Activated naive CD8-positive, alpha-beta T cell treated with anti-CD3 and anti-CD28 coated beads, Interleukin-2, amount 50 U/mL, for 24 hours (primary cell): ENCODE measurements around the gene BDH2.
A peak's percentile ranks its signal among the peaks of the same experiment; 100 is the strongest.

ENCODE experiments used
- ATAC-seq: fragments of 150-1000 bp; cut with Tn5 transposase; one replicate; pipeline ENCODE4 v1.10.0; 2021
- DNase-seq: peaks from one replicate; pipeline ENCODE4 v3.0.0; 2021
- H3K27ac Mint-ChIP-seq: one replicate; pipeline ENCODE4 v1.8.0; 2021; ENCODE audit warnings: mild to moderate bottlenecking, mixed read lengths
- H3K27me3 Mint-ChIP-seq: one replicate; pipeline ENCODE4 v1.8.0; 2021; ENCODE audit warnings: mixed read lengths
- H3K36me3 Mint-ChIP-seq: one replicate; pipeline ENCODE4 v1.8.0; 2021; ENCODE audit warnings: low read depth, mixed read lengths
- H3K4me1 Mint-ChIP-seq: one replicate; pipeline ENCODE4 v1.8.0; 2021; ENCODE audit warnings: mixed read lengths
- H3K4me3 Mint-ChIP-seq: one replicate; pipeline ENCODE4 v1.8.0; 2021; ENCODE audit warnings: mild to moderate bottlenecking, moderate library complexity, mixed read lengths
- H3K9me3 Mint-ChIP-seq: one replicate; pipeline ENCODE4 v1.8.0; 2021; ENCODE audit warnings: mixed read lengths

BDH2 gene

GRCh38 chr4:103099691-103100392, at the start of gene BDH2:
BDH2 (minus strand) TSS chr4:103099834; CDS start chr4:103096254, 3,580 bp downstream.
- DNase-seq (peak; percentile 18), ATAC-seq (peak; percentile 94)
- peak within 1 kb of the TSS; percentile 76 for H3K27ac Mint-ChIP-seq
- no peaks in the 10 kb centered on the region for H3K27me3 Mint-ChIP-seq
- peaks cover 27% of the 10 kb centered on the region for H3K4me1 Mint-ChIP-seq
- peaks cover 2% of the 10 kb centered on the region for H3K36me3 Mint-ChIP-seq
- peak within 1 kb of the TSS; percentile 87 for H3K4me3 Mint-ChIP-seq
- no peaks in the 10 kb centered on the region for H3K9me3 Mint-ChIP-seq

- Mint-ChIP-seq H3K27ac (no peak overlapping the region), H3K36me3 (peaks cover 57% of the 10 kb centered on the region), H3K9me3 (peaks cover 4% of the 10 kb centered on the region), H3K27me3 (no peaks in the 10 kb centered on the region), H3K4me1 (peaks cover under 1% of the 10 kb centered on the region), H3K4me3 (no peak overlapping the region)
- DNase-seq (no peak), ATAC-seq (no peak)
Measured at GRCh38 chr4:103144926-103145325, 45.3 kb upstream of the BDH2 start.

DNA sequence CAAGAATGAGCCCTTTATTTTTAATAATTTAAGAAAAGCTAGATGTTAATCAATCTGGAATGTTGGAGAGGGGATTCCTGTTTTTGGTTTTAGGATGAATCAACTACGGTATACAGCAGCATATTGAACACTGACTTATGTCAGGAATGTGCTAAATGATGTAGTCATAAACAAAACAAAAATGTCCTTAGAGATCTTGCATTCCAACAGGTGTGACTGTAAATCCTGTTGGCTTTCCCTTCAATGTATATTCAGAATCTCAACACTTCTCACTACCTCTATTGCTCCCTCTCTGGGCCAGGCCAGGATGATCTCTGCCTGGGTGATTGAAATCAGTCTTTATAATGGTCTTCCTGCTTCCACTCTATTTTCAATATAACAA, 37.8 kb upstream of the BDH2 start:
- H3K27me3 Mint-ChIP-seq, result no peaks in the 10 kb centered on the region
- H3K9me3 Mint-ChIP-seq, result no peaks in the 10 kb centered on the region
- DNase-seq (no peak), ATAC-seq (no peak)
- H3K27ac Mint-ChIP-seq, result no peak overlapping the region
- H3K4me3 Mint-ChIP-seq, result no peak overlapping the region
- H3K4me1 Mint-ChIP-seq, result peaks cover 4% of the 10 kb centered on the region
- H3K36me3 Mint-ChIP-seq, result peaks cover 36% of the 10 kb centered on the region

DNA sequence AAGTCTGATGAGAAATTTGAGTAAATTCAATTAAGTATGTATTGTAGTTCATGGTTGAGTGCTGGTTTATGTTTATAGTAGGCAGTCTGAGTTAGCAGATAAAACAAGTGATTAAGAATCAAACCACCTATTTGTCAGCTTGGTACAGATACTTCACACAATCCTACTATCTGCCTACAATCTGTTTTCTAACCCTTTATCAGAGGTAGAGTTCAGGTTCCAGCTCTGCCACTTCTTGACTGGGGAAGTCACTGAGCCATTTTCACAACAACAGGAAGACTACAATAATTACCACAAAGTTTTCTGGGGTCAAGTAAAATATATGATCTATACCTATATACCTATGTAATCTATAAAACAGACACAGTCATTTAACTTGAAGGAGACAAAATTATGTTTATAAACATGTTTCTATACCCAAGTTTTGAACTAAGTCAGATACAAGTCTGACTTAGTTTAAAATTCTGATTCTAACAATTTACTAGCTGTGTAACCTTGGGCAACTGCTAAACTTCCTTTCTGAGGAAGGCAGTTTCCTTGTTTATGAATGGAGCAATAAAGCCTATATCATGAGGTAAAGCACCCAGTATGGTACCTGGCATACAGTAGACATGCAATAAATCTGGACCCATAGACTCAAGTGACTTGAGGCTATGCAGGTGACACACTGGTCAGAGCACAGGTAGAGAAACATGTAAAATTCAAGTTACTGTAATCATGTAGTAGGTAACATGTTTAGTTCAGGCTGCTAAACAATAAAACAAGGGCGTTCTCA, 37.2 kb upstream of the BDH2 start:
- Mint-ChIP-seq H3K27ac (no peak overlapping the region), H3K27me3 (no peaks in the 10 kb centered on the region), H3K4me3 (no peak overlapping the region), H3K36me3 (peaks cover 37% of the 10 kb centered on the region), H3K4me1 (peaks cover 4% of the 10 kb centered on the region), H3K9me3 (no peaks in the 10 kb centered on the region)
- ATAC-seq (no peak), DNase-seq (no peak)

- no peaks in the 10 kb centered on the region for H3K4me1 Mint-ChIP-seq
- peaks cover 42% of the 10 kb centered on the region for H3K36me3 Mint-ChIP-seq
- H3K9me3 Mint-ChIP-seq, result peaks cover 29% of the 10 kb centered on the region
- no peak overlapping the region for H3K4me3 Mint-ChIP-seq
- no peak overlapping the region for H3K27ac Mint-ChIP-seq
- H3K27me3 Mint-ChIP-seq, result no peaks in the 10 kb centered on the region
- ATAC-seq (no peak), DNase-seq (no peak)
Measured at GRCh38 chr4:103129174-103129573, 29.5 kb upstream of the BDH2 start.

DNA sequence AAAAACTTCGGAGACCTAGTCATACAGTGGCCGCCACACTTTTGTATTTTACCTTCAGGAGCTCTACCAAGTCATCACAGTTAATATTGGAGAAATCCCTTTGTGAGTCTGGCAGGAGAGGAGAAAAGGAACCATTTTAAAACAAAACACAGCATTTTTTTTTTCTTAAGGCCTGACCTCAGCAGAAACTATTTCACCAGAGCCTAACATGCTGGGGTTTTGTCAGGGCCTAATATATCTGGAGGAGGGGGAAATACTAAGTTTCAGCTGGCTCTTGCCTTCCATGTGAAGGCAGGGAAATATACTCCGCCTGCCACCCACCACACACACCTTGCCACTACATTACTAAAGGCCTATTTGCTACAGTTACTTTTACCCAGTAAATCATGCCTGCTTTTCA, 26.5 kb upstream of the BDH2 start:
- H3K36me3 Mint-ChIP-seq, result peaks cover 40% of the 10 kb centered on the region
- peaks cover 29% of the 10 kb centered on the region for H3K9me3 Mint-ChIP-seq
- H3K4me3 Mint-ChIP-seq, result no peak overlapping the region
- no peaks in the 10 kb centered on the region for H3K4me1 Mint-ChIP-seq
- no peak overlapping the region for H3K27ac Mint-ChIP-seq
- no peak for ATAC-seq
- no peak for DNase-seq
- no peaks in the 10 kb centered on the region for H3K27me3 Mint-ChIP-seq

GRCh38 chr4:103123114-103123513, 23.5 kb upstream of the BDH2 start:
- Mint-ChIP-seq H3K27ac (no peak overlapping the region), H3K27me3 (no peaks in the 10 kb centered on the region), H3K9me3 (peaks cover 12% of the 10 kb centered on the region), H3K4me1 (no peaks in the 10 kb centered on the region), H3K36me3 (peaks cover 34% of the 10 kb centered on the region), H3K4me3 (no peak overlapping the region)
- ATAC-seq, result no peak
- DNase-seq, result no peak

DNA sequence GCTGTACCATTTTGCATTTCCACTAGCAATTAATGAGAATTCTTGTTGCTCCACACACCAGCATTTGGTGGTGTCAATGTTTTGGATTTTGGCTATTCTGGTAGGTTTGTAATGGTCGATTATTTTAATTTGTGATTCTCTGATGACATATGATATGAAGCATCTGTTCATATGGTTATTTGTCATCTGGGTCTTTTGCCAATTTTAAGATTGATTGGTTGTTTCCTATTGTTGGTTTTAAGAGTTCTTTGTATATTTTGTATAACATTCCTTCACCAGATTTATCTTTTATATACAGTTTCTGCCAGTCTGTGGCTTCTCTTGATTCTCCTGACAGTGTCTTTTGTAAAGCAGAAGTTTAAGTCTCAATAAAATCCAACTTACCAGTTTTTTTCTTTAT, 18.5 kb upstream of the BDH2 start:
- Mint-ChIP-seq H3K9me3 (no peaks in the 10 kb centered on the region), H3K4me1 (no peaks in the 10 kb centered on the region), H3K36me3 (peaks cover 17% of the 10 kb centered on the region), H3K4me3 (no peak overlapping the region), H3K27ac (no peak overlapping the region), H3K27me3 (no peaks in the 10 kb centered on the region)
- DNase-seq, result no peak
- no peak for ATAC-seq

DNA sequence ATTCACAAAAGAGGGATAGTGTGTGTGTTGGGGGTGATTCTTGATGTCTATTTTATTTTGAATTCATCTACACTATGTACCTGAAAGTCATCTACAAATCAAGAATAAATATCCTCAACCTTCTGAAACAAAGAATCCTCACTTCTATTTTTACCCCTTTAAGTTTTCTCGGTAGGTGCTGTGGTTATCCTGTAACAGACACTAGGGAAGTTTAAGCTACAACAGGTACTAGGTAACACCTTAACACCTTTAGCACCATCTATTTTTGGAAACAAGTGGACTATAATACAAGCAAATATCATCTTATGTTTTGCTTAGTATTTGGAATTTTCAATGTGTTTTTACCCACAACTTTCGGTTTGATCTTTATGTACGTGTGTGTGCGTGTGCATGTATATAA, 12.0 kb upstream of the BDH2 start:
- Mint-ChIP-seq H3K9me3 (no peaks in the 10 kb centered on the region), H3K4me3 (no peak overlapping the region), H3K4me1 (no peaks in the 10 kb centered on the region), H3K27me3 (no peaks in the 10 kb centered on the region), H3K27ac (no peak overlapping the region), H3K36me3 (peaks cover 11% of the 10 kb centered on the region)
- DNase-seq, result no peak
- no peak for ATAC-seq

- H3K4me3 Mint-ChIP-seq, result no peak overlapping the region
- H3K4me1 Mint-ChIP-seq, result no peaks in the 10 kb centered on the region
- ATAC-seq, result no peak
- H3K9me3 Mint-ChIP-seq, result no peaks in the 10 kb centered on the region
- no peak for DNase-seq
- no peak overlapping the region for H3K27ac Mint-ChIP-seq
- H3K36me3 Mint-ChIP-seq, result peaks cover 14% of the 10 kb centered on the region
- no peaks in the 10 kb centered on the region for H3K27me3 Mint-ChIP-seq
Measured at GRCh38 chr4:103108542-103108941, 8.9 kb upstream of the BDH2 start.

DNA sequence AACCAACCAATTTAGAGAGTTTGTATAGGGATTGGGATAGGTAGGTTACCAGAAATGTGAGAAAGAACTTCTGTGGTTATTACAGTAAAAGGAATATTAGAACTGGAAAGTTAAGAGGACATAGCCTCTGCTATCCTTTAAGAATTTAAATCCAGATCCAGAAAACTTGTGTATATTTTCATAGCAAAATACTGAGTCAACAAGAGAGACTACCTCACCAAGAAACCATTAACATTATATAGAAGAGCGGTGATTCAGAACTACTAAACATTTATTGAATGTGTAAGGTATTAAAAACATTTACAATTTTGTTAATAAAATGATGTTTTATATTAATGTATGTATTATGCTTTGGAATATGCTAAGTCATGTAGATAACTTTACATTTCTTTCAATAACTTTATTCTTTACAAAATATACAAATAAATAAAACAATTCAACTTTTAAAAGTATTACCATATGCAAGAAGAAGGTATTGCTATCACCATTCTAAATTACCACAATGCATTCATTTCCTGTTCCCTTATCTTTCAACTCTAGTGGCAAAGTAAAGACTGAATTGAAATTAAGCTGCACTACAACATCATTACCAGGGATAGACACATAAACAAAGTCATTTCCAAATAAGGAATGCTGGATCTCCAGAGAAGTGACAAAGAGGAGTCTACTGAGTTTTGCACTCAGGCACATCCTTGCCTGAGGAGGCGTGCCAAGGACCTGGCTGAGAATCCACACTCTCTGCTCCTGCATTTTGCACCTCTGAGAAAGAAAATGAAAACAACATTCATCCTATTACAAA, 6.1 kb upstream of the BDH2 start:
- H3K36me3 Mint-ChIP-seq, result peaks cover 14% of the 10 kb centered on the region
- H3K4me1 Mint-ChIP-seq, result no peaks in the 10 kb centered on the region
- H3K4me3 Mint-ChIP-seq, result no peak overlapping the region
- H3K27me3 Mint-ChIP-seq, result no peaks in the 10 kb centered on the region
- DNase-seq (no peak), ATAC-seq (no peak)
- no peak overlapping the region for H3K27ac Mint-ChIP-seq
- H3K9me3 Mint-ChIP-seq, result no peaks in the 10 kb centered on the region

DNA sequence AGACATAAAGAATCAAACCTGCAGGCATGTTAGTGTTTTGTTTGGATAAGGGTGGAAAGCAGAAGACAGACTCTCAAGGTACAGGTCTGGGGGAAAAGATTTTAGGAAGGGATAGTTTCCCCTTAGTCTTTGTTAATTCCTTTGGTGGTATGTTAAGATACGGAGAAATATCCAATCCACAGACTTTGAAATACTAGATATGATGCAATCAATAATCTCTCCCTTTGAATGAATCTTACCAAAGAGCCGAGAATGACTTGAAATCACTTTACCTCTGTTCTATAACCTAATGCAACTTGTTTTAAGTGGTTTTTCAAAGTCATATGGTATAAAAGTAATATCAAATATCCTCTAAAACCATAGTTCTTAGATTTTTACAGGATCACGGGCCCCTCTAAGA, 5.3 kb upstream of the BDH2 start:
- no peak for ATAC-seq
- no peak overlapping the region for H3K4me3 Mint-ChIP-seq
- H3K27ac Mint-ChIP-seq, result no peak overlapping the region
- no peaks in the 10 kb centered on the region for H3K9me3 Mint-ChIP-seq
- no peaks in the 10 kb centered on the region for H3K27me3 Mint-ChIP-seq
- H3K4me1 Mint-ChIP-seq, result peaks cover under 1% of the 10 kb centered on the region
- DNase-seq, result no peak
- peaks cover 12% of the 10 kb centered on the region for H3K36me3 Mint-ChIP-seq

DNA sequence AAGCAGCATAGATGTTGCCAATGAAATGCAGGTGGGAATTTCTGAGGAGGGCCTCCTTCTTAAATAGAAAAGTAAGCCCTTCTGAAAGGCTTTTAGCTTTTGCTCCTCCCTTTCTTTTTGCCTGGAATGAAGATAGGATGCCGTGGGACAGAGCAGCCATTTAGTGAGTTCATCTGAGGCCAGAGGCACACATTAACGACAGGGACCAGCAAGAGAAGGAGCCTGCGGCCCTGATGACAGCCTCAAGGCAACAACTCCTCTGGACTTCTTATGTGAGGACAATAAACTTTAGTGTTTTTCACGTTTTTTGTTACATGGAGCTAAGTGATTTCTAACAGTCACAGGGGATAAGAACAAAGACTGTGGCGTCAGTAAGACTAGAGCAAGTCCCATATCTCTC, 1.1 kb upstream of the BDH2 start:
- H3K27ac Mint-ChIP-seq, result no peak overlapping the region
- H3K36me3 Mint-ChIP-seq, result peaks cover 2% of the 10 kb centered on the region
- H3K27me3 Mint-ChIP-seq, result no peaks in the 10 kb centered on the region
- DNase-seq (no peak), ATAC-seq (no peak)
- peaks cover 27% of the 10 kb centered on the region for H3K4me1 Mint-ChIP-seq
- H3K9me3 Mint-ChIP-seq, result no peaks in the 10 kb centered on the region
- H3K4me3 Mint-ChIP-seq, result no peak overlapping the region

- Mint-ChIP-seq H3K36me3 (peaks cover 2% of the 10 kb centered on the region), H3K4me1 (peaks cover 27% of the 10 kb centered on the region), H3K9me3 (no peaks in the 10 kb centered on the region), H3K4me3 (peak overlapping the region; percentile 87), H3K27me3 (no peaks in the 10 kb centered on the region), H3K27ac (no peak overlapping the region)
- ATAC-seq, result no peak
- DNase-seq, result no peak
Measured at GRCh38 chr4:103098756-103099440, 736 bp downstream of the BDH2 start.
